DMS79 treated with DMSO at 0.1 percent for 48 hours (cell line): ENCODE measurements around the gene ADAMTS3.

Source experiments
- DNase-seq: peaks from one replicate; lab custom pipeline; 2025; lab: John Stamatoyannopoulos, UW

ADAMTS3 gene

DNA sequence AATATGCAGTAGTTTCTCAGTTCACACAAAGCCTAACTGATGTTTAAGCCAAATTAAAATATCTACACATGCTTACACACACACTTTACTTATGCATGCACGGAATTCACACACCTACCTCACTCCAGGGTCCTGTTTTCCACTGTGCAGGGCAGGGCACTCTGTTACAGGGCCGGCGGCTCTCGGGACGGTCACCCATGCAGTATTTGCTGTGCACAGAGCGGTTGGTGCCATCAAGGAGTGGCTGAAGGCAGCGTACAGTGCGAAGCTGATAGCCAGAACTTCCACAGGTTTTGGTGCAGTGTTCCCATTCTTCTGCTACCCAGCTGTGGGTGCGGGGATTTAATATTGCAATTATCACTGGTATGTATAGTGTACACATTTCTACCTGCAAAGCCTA, 278.3 kb downstream of the ADAMTS3 start:
- no peak for DNase-seq

- DNase-seq, result no peak
Observed at GRCh38 chr4:72286910-72287309, 282.1 kb downstream of the ADAMTS3 start.

DNA sequence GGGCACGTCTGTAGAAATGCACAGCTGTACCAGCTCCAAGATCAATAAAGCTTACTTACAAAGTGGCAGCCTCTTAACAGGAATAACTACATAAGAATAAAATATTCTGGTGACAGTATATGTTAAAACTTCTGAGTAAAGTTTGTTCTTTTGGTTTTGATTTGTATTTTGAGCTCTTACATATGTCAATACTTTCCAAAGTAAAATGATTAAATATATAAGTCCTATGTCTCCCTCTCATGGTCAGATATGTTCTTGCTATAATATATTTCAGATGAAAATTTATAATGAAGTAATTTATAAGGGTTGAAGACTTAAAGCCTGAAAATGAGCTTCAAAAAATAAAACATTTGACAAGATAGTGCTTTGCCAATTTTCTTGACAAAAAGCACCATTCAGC, 282.8 kb downstream of the ADAMTS3 start:
- no peak for DNase-seq

- DNase-seq, result no peak
Observed at GRCh38 chr4:72283357-72283756, 285.7 kb downstream of the ADAMTS3 start.

DNA sequence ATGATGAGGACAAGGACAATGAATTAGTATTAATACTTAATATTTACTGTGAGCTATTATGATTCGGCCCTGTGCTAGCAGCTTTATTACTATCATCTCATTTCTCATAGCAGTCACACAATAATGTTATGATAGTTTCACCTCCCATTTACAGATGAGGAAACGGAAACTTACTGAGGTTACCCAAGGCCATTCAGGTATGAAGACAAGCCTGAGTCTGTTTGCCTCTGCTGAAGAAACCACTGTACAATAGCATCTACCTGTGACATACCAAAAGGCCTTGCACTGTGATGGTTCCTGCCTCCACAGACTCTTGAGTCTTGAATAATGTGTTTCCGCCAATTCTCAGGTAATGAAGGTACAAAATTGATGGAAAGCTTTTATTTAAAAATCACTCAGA, 288.8 kb downstream of the ADAMTS3 start:
- DNase-seq, result no peak

GRCh38 chr4:72275381-72275780, 293.6 kb downstream of the ADAMTS3 start:
- DNase-seq, result no peak

DNA sequence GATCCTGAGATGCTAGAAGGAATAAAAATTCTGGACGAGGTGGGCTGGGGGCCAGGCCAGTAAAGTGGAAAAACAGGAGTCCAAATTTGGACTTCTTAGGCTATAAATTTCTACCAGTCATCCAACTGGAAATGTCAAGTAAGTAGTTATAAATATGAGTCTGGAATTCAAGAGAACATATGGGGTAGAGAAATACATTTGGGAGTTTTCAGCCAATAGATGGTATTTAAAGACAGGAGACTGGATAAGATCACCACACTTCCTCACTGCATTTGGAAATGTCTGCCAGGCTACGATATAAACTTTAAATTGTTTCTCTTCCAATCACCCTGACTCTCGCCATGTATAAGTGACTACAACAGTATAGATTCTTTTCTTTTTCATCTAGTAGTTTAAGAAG, 294.8 kb downstream of the ADAMTS3 start:
- no peak for DNase-seq

DNA sequence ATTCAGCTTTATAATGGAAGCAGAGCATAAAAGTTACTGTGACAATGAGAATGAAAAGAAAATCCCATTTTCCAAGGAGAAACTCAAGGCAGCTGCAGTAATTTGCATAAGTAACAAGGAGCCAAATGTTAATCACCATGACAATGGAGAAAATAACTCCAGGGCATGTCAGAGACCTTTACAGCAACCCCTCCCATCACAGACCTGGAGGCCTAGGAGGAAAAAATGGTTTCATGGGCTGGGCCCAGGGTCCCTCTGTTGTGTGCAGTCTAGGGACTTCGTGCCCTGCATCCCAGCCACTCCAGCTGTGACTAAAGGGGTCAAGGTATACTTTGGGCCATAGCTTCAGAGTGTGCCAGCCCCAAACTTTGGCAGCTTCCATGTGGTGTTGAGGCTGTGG, 313.8 kb downstream of the ADAMTS3 start:
- DNase-seq, result no peak

GRCh38 chr4:72243641-72244040, 325.4 kb downstream of the ADAMTS3 start:
- DNase-seq, result no peak

- no peak for DNase-seq
Observed at GRCh38 chr4:72239487-72240116, 329.4 kb downstream of the ADAMTS3 start.
